ENCODE measurements around the gene MRPL46. TPM values are rescaled to one million over a fixed set of nuclear protein-coding genes. Genes with fewer than 3 reads are reported as not detected.

Gene MRPL46
- total and polyA plus RNA-seq, 9 donors, result 12.1 to 33.7 (median 21.3) TPM

DNA sequence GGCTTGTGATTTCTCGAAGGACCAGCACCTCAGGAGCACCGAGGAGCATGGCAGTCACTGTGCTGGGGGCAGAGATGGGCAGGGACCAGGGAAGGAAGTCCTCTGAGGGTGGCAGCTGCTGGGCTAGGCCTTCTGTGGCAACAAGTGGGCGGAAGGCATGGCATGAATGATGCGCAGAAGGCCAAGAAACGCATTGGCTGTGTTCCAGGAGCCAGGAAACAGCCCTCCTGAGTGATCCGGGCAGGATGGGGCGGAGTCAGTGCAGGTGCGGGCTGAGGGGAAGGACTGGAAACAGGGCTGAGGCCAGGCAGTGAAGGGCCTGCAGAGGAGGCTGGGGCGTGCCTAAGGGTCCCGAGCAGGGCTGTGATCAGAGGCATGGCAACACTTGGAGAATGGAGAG is 24.0 kb upstream of the MRPL46 start:
- 71 to 75% (median 73%) methylated on average over 10 of the region's 10 CpGs for WGBS, 3 donors
- Histone ChIP-seq H3K4me1 (ENCODE audit: insufficient read depth) (no peaks in the 10 kb centered on the region), H3K36me3 (no peaks in the 10 kb centered on the region), H3K4me3 (no peak overlapping the region), H3K9me3 (no peaks in the 10 kb centered on the region), H3K27ac (no peak overlapping the region), H3K27me3 (no peaks in the 10 kb centered on the region)
- no peak for TF ChIP-seq EP300 (IDR thresholded peaks at IDR 0.05)
- no peak for TF ChIP-seq POLR2A (IDR thresholded peaks at IDR 0.05)
- TF ChIP-seq, protein P1, sequence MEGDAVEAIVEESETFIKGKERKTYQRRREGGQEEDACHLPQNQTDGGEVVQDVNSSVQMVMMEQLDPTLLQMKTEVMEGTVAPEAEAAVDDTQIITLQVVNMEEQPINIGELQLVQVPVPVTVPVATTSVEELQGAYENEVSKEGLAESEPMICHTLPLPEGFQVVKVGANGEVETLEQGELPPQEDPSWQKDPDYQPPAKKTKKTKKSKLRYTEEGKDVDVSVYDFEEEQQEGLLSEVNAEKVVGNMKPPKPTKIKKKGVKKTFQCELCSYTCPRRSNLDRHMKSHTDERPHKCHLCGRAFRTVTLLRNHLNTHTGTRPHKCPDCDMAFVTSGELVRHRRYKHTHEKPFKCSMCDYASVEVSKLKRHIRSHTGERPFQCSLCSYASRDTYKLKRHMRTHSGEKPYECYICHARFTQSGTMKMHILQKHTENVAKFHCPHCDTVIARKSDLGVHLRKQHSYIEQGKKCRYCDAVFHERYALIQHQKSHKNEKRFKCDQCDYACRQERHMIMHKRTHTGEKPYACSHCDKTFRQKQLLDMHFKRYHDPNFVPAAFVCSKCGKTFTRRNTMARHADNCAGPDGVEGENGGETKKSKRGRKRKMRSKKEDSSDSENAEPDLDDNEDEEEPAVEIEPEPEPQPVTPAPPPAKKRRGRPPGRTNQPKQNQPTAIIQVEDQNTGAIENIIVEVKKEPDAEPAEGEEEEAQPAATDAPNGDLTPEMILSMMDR (IDR thresholded peaks at IDR 0.05), result no peak
- intact Hi-C loops (cut with DNase I), result no loop called here
- no peak for DNase-seq

DNA sequence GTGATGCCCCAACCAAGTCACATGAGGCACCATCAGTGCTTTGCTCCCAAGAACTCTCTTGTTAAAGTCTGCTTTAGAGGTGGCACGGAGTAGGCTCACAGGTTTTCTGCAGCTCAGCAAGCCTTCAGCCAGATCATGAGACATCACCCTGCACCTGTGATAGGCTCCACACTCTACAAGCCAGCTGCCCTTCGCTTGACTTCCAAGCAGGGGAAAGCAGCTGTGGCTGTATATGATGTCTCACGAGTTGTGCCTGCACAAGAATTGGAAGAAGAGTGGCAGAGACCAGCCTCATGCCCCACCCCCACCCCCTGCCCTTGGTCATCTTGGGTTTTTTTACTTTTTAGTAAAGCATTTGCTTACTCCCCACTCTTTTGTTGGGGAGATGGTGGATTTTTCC is 22.8 kb upstream of the MRPL46 start:
- 87 to 95% (median 93%) methylated on average over 3 of the region's 3 CpGs for WGBS, 3 donors
- TF ChIP-seq POLR2A (IDR thresholded peaks at IDR 0.05) (no peak), EP300 (IDR thresholded peaks at IDR 0.05) (no peak)
- TF ChIP-seq, protein P1 (IDR thresholded peaks at IDR 0.05), result no peak
- Histone ChIP-seq H3K4me3 (no peak overlapping the region), H3K9me3 (no peaks in the 10 kb centered on the region), H3K4me1 (ENCODE audit: insufficient read depth) (no peaks in the 10 kb centered on the region), H3K36me3 (no peaks in the 10 kb centered on the region), H3K27me3 (no peaks in the 10 kb centered on the region), H3K27ac (no peak overlapping the region)
- no peak for DNase-seq
- intact Hi-C loops (cut with DNase I), result no loop called here

DNA sequence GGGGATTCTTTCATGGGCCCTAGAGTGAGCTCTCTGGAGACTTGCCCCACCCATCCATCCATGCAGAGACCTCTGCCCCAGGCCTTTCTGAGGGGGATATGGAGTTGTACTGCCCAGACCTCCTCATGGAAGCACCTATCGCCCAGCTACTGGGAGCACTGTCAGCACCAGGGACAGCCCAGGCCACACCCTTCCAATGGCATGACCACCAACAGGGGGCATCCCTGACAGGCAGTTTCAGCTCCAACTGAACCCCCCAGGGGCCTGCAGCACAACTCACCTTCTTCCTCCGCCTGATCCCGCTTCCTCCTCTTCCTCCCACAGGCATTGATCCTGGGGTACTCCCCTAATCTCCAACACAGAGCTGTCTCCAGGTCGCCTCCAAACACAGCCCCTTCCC is 22.1 kb upstream of the MRPL46 start:
- Histone ChIP-seq H3K9me3 (no peaks in the 10 kb centered on the region), H3K4me1 (ENCODE audit: insufficient read depth) (no peaks in the 10 kb centered on the region), H3K27me3 (no peaks in the 10 kb centered on the region), H3K27ac (no peak overlapping the region), H3K36me3 (no peaks in the 10 kb centered on the region), H3K4me3 (no peak overlapping the region)
- 83 to 84% (median 84%) methylated on average over 4 of the region's 4 CpGs for WGBS, 3 donors
- intact Hi-C loops (cut with DNase I), result loop anchor here in 2 of 4 donors (10.0 kb wide), 2 partner anchors 125 to 415 kb away; no protein-coding TSS in a partner anchor
- TF ChIP-seq, protein P1 (IDR thresholded peaks at IDR 0.05), result no peak
- no peak for TF ChIP-seq POLR2A (IDR thresholded peaks at IDR 0.05)
- TF ChIP-seq EP300 (IDR thresholded peaks at IDR 0.05), result no peak
- DNase-seq, result no peak

DNA sequence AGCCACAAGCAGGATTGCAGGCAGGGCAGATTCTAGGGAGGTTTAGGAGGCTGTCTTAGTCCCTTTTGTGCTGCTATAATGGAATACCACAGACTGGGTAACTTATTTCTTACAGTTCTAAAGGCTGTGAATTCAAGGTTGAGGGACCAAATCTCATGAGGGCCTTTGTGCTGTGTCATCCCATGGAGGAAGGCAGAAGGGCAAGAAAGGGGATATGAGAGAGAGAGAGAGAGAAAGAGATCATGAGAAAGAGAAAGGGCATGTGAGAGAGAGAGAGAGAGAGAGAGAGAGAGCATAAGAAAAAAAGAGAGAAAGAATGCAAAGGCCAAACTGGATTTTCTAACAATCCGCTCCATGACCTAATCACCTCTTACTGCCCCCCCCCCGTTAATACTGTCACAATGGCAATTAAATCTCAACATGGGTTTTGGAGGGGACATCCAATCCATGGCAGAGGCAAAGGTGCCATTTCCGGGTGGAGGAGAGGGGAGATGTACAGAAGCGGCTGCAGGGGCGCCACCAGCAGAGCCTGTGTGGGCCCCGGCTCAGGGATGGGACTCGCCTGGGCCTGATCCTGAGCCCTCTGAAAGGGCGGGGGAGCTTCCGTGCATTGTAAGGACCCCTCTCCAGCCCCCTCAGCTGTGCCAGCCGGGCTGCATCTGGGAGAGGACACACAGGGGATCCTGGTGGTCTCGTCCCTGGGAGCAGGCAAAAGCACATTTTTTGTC is 20.8 kb upstream of the MRPL46 start:
- Histone ChIP-seq H3K9me3 (no peaks in the 10 kb centered on the region), H3K27ac (no peak overlapping the region), H3K4me1 (ENCODE audit: insufficient read depth) (no peaks in the 10 kb centered on the region), H3K4me3 (no peak overlapping the region), H3K36me3 (no peaks in the 10 kb centered on the region), H3K27me3 (no peaks in the 10 kb centered on the region)
- intact Hi-C loops (cut with DNase I), result loop anchor here in 2 of 4 donors (10.0 kb wide), 2 partner anchors 127 to 417 kb away; no protein-coding TSS in a partner anchor
- WGBS, 3 donors, result 64 to 70% (median 69%) methylated on average over 10 to 11 of the region's 11 CpGs
- no peak for TF ChIP-seq POLR2A (IDR thresholded peaks at IDR 0.05)
- no peak for TF ChIP-seq EP300 (IDR thresholded peaks at IDR 0.05)
- TF ChIP-seq, protein P1 (IDR thresholded peaks at IDR 0.05), result no peak
- no peak for DNase-seq
